ENCODE results near the gene ANKS1A.
"Not testable (repeated sequence)": the region's sequence is repeated elsewhere in the genome, so short reads cannot be mapped to it uniquely, and the experiment has no call there.

ANKS1A gene, protein sequence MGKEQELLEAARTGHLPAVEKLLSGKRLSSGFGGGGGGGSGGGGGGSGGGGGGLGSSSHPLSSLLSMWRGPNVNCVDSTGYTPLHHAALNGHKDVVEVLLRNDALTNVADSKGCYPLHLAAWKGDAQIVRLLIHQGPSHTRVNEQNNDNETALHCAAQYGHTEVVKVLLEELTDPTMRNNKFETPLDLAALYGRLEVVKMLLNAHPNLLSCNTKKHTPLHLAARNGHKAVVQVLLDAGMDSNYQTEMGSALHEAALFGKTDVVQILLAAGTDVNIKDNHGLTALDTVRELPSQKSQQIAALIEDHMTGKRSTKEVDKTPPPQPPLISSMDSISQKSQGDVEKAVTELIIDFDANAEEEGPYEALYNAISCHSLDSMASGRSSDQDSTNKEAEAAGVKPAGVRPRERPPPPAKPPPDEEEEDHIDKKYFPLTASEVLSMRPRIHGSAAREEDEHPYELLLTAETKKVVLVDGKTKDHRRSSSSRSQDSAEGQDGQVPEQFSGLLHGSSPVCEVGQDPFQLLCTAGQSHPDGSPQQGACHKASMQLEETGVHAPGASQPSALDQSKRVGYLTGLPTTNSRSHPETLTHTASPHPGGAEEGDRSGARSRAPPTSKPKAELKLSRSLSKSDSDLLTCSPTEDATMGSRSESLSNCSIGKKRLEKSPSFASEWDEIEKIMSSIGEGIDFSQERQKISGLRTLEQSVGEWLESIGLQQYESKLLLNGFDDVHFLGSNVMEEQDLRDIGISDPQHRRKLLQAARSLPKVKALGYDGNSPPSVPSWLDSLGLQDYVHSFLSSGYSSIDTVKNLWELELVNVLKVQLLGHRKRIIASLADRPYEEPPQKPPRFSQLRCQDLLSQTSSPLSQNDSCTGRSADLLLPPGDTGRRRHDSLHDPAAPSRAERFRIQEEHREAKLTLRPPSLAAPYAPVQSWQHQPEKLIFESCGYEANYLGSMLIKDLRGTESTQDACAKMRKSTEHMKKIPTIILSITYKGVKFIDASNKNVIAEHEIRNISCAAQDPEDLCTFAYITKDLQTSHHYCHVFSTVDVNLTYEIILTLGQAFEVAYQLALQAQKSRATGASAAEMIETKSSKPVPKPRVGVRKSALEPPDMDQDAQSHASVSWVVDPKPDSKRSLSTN

DNA sequence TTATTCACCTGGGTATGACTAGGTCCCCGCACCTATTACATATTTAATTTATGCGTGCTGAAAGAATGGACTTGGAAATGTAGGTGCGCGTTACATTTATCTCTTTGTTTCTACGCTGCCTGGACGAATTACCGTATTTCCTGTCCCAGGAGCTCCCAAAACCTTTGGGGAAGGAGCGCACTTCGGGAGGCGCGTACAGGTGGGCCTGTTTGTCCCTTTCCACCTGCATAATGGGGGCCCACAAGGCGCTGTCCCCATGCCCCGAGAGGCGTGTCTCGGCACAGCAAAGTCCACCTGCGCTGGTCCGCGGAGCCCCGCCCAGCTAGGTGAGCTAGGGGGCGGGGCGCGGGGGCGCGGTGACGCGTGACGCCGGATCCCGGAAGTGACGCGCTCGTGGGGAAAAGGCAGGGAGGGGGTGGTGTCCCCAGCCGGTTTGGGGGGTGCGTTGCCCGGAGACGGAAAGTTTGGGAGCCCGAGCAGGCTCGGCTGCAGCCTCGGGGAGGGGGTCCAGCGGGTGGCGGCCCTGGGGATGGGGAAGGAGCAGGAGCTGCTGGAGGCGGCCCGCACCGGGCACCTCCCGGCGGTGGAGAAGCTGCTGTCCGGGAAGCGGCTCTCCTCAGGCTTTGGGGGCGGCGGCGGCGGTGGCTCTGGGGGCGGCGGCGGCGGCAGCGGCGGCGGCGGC, at the start of gene ANKS1A:
Gene ANKS1A (plus strand): TSS at position 382 of the 682 bp plus-strand sequence. CDS start 148 bp downstream, at position 530.
- peak; percentile 83 to 85 for DNase-seq (ENCODE audit: low read depth in 2 of 2)

DNA sequence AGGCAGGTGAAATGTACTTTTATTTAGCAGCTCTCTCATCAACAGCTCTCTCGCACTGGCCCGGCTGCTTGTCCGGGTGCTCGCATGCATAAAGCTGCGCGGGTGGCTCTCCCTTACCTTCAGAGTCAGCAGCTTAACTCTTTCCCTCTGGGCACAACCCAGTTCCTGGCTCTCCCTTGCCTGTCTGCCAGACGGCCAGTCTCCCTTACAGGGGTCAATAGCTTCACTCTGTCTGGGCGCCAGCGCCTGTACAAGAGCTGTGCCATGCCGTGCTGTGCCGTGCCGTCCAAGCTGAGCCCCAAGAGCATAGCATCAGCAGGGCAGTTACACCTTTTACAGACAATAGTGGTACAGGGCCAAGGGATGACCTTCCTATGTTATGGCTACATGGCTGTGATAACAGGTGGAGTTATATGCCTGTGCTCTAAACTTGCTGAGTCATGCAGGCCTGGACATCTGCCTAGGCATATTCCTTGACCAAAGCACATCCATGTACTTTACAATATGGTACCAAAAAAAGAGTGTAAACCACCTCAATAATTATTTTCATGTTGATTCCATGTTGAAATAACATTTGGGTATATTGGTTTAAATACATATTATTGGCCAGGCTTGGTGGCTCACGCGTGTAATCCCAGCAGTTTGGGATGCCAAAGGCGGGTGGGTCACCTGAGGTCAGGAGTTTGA, 49.2 kb upstream of the ANKS1A start:
- no peak for DNase-seq (ENCODE audit: low read depth in 2 of 2)

DNA sequence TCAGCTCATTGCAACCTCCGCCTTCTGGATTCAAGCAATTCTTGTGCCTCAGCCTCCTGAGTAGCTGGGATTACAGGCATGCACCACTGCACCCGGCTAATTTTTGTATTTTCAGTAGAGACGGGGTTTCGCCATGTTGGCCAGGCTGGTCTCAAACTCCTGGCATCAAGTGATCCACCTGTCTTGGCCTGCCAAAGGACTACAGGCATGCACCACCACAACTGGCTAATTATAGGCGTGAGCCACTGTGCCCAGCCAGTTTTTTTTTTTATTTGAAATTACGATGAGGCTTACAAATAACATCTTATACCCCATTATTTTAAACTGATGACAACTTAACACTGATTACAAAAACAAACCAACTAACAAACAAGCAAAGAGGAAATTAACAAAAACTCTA, 40.0 kb upstream of the ANKS1A start:
- DNase-seq (ENCODE audit: low read depth in 2 of 2): not testable (repeated sequence)

DNA sequence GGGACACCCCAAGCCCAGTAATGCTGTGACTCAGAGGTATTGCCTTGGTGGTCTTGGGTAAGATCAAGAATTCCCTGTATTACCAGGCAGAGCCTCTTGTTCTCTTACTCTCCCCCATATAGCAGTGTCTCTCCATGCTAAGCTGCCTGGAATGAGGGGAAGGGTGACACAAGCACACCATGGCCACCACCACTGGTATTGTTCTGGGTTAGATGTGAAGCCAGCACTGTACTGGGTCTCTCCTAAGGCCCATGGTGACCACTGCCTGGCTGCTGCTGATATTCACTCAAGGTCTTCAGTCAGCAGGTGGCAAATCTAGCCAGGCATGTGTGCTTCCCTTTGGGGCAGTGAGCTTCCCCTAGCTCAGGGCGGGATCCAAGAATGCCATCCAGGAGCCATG, 37.7 kb upstream of the ANKS1A start:
- DNase-seq (ENCODE audit: low read depth in 2 of 2): no peak

DNA sequence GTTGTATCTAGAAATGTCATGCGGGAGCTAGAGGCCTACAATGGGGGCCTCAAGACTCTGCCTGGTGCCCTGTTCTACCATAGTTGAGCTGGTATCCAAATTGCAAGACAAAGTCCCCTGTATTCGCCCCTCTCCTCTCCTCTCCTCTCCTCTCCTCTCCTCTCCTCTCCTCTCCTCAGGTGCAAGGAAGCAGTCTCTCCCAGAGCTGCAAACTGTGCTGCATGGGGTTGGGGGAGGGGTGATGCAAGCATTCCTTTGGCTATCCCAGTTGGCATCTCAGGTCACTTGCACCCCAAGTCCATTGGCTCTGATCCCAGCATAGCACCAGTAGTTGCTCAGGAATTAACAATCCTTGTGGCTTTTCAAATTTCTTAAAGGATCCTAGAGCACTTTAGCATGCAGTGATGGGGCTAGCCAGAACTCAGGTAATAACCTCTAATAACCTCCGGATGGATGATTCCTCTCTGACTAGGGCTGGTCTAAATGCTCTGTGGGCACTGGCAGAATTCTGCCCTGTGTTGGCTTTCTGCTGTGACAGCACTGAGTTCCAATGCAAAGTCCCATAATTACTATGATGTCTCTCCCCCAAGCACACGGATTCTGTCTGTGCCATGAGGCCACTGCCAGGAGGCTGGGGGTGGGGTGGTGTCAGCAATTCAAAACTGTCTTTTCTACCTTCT, 36.5 kb upstream of the ANKS1A start:
- DNase-seq (ENCODE audit: low read depth in 2 of 2): no peak

DNA sequence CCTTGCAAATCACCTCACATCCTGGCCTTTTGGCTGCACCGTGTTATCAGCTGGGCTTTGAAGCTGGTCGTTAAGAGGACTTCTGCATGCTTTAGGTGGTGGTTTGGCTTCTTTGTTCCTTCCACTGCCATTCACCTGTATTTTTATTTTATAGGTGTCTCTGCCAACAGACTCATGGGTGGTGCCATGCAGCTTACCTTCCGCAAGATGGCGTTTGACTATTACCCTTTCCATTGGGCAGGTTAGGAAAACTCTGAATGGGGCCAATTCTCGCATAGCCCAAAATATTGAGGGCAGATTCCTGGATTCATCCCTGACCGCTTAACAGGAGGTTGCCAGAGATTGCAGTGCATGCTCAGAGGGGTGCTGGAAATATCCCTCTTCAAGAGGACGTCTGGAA, 33.6 kb upstream of the ANKS1A start:
- no peak for DNase-seq (ENCODE audit: low read depth in 2 of 2)

DNA sequence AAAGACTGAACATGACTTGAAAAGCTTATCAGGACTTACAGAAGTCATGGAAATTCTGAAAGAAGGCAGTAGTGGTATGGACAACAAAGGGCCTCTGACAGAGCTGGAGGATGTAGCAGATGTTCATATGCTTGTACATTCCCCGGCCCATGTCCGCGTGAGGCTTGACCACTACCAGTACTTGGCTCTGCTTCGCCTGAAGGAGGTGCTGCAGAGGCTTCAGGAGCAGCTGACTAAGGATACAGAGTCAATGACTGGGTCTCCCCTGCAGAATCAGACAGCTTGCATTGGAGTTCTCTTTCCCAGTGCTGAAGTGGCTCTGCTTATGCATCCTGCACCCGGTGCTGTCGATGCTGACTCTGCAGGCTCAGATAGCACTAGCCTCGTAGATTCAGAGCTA, 30.4 kb upstream of the ANKS1A start:
- no peak for DNase-seq (ENCODE audit: low read depth in 2 of 2)

DNA sequence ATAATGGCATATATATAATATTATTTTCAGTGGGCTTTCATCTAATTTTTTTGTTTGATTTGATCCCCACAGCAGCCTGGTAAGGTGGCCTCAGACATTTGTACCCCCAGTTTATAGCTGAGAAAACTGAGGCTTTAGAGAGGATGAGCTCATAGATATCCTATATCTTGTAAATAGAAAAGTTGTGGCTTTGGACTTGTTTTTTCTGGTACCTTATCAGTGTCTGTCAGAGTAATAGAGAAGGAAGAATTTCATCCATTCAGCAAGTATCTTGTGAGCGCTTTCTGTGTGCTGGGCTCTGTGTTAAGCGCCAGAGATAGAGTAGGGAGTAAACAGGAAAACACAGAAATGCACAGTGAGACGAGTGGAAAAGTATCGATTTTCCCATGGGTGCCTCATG, 29.1 kb upstream of the ANKS1A start:
- DNase-seq (ENCODE audit: low read depth in 2 of 2): no peak

DNA sequence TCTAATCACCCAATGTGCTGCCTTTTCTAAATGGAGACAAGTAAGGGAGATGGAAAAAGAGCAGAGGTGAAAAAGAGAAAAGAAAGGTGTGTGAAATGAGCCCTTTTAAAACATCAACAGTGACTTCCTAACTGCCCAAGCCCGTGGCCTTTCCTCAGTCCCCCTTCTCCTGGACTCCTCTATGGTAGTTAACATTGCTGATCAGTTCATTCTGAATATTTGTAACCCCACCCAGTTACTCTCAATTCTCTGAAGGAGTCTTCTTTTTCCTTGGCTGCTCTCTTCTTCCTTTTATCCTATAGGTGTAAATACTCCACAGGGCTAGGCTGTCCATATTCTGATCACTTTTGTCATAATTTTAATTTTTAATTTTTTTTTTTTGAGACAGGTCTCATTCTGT, 28.3 kb upstream of the ANKS1A start:
- no peak for DNase-seq (ENCODE audit: low read depth in 2 of 2)

DNA sequence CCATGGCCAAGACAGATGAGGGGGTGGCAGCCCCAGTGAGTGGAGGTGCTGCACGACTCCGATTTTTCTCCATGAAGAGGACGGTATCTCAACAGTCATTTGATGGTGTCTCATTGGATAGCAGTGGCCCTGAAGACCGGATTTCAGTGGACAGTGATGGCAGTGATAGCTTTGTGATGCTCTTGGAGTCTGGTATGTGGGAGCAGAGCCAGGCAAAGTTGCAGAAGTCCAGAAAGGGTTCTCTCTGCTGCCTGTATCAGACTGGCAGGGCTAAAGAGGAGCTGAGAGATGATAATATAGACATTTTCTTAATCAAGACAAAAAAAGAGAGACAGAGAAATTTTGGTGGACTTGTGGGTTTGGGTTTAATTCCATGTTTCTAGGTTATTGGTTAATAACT, 25.0 kb upstream of the ANKS1A start:
- DNase-seq (ENCODE audit: low read depth in 2 of 2): no peak

DNA sequence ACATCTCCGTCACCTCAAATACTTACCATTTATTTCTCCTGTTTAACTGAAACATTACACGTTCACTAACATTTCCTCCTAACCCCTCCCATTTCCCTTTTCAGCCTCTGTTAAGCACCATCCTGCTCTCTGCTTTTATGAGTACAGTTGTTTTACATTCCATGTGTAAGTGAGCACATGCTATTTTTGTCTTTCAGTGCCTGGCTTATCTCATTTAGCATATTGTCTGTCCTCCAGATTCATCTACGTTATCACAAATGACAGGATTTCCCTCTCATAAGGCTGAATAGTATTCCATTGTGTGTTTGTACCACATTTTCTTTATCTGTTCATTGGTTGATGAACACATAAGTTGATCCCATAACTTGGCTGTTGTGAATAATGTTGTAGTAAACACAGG, 23.9 kb upstream of the ANKS1A start:
- no peak for DNase-seq (ENCODE audit: low read depth in 2 of 2)

DNA sequence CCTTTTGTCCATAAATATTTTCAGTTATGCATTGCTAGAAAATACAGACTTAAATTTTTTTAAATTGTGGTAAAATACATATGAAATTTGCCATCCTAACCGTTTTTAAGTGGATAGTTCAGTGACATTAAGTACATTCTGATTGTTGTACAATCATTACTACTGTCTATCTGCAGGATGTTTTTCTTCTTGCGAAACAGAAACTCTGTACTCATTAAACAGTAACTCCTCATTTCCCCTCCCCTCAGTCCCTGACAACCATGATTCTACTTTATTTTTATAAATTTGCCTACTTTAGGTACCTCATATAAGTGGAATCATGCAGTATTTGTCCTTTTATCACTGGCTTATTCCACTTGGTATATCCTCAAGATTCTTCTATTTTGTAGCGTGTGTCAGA, 22.5 kb upstream of the ANKS1A start:
- DNase-seq (ENCODE audit: low read depth in 2 of 2): no peak

DNA sequence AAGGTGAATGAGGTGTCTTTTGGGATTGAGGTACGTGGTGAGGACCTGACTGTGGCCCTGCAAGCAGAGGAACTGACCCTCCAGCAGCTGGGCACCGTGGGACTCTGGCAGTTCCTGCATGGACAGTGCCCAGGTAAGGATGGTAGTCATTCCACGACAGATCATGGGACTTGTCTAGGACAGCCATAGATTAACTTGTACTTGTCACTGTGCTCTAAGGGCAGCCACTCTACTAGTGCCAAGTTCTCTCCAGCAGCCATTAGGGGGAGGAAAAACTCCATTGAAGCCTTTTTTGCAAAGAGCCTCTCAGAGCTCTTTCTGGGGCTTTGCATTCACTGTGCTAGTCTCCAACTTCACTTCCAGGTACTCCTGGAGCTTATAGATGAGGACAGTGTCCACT, 21.6 kb upstream of the ANKS1A start:
- no peak for DNase-seq (ENCODE audit: low read depth in 2 of 2)

DNA sequence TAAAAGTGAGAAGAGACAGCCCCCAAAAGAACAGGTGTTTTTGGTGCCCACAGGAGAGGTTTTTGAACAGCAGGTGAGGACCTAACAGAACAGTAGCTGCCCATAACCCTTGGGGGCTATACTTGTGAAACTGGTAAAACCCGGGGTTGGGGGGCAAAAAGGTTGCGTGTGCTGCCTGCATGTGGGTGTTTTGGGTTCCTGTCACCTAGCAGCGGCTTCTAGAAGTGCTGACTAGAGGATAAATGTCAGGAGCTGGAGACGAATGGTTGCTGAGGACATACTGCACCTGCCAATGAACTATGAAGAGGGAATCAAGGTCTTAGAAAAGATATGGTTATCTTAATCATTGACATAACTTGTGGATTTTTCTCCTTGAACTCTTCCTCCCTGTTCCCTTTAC, 17.2 kb upstream of the ANKS1A start:
- no peak for DNase-seq (ENCODE audit: low read depth in 2 of 2)

DNA sequence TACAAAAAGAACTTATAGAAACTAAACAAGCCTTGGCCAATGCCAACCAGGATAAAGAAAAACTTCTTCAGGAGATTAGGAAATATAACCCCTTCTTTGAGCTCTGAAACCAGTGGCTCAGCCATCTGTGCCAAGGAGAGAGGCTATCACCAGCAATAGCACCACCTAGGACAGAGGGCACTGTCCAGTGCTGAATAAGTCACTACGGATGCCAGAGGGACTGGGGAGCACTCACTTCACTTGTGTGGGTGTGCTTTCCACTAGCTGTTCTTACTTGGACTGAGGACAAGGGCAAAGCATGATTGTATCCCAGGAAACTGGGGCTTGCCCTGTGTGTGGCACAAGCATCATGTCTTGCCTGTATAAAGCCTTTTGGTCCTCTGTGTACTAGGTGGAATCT, 16.7 kb upstream of the ANKS1A start:
- DNase-seq (ENCODE audit: low read depth in 2 of 2): no peak

DNA sequence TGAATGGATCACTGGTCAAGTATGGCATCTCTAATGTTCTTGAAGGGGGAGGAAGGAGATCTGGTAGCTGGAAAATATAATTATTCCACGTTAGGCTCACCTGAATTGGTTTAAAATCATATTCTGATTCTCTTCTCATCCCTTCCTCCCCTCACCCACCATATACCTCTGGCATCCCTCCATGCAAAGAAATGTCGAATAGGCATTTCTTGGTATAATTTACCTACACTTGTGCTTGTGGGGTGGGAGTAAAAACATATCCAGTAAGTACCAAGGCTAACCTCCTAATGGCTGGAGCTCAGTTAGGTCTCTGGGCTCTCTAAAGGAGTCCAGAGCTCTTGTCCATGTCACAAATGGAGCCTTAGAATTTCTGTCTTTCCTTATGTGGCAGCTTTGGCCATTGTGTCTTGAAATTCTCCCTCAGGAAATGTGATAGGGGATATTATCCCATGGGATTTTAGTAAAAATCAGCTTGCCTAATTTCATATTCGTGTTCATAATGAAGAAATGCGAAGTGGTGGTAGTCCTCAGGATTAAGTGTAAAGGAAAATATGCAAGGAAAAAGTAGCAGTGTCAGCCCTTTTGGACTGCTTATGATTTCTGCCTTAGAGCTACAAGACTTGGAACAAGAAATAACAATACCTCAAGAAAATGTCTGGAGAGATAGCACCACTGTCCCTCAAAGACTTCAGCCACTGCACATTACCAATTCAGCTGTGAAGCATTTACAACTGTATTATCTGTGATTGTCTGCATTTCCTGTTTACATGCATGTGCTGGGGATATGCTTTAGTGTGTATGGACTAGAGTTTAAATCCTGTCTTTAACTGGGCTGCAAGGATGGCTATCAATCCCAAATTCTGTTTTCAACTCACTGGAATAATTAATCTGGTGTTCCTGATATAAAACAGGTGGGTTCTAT, 13.5 kb upstream of the ANKS1A start:
- DNase-seq (ENCODE audit: low read depth in 2 of 2): no peak

DNA sequence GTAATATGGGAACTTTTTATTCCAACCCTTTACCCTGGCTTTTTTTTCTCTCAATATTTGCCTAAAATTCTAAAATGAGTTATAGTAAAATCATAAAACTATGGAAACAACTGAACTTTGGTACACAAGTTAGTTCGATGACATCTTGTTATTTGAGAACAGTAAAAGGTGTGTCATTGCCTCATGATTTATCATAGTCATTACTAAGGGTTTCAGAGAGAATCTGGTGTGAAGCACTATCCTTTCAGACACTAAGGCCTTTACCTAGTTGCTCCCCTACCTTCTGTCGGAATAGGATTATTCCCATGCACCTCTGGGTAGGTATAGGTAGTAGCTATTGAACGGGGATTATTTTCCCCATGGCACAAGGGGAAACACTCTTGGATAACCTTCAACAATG, 12.6 kb upstream of the ANKS1A start:
- no peak for DNase-seq (ENCODE audit: low read depth in 2 of 2)

DNA sequence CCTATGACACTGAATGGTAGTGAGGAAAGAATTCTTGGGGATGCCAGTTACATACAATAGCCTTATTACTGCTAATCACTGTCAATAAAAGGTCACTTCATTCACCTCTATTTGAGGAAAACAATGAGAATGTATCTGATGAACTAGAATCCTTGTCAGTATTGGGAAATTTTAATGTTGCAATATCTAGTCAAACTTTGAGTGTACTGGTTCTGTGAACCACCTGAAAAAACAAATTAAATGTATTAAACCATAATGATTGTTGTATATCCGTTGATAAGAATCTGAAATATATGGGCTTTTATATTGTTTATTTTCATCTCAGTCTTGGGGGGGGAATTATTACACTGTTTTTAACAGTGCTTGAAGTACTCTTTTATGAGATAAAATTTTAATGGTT, 11.8 kb upstream of the ANKS1A start:
- DNase-seq (ENCODE audit: low read depth in 2 of 2): no peak

DNA sequence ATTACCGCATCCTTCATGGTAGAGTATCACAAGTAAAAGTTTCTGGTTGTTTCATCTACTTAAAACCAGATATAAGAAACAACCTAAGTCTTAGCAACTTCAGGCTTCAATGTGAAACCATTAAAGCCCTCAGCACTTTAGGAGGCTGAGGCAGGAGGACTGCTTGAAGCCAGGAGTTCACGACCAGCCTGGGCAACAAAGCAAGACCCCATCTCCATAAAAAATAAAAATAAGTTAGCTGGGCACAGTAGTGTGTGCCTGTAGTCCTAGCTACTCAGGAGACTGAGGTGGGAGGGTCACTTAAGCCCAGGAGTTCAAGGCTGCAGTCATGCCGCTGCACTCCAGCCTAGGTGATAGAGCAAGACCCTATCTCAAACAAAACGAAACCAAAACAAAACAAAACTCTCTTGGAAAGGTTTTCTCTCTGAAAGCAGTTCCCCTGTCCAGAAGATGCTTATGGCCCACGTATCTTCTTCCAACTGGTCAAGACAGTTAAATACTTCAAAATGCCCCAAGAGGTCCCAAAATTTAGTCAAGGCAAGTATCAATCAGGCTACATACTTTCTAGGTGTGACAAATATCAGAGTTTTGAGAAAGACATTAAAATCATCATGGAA, 11.1 kb upstream of the ANKS1A start:
- DNase-seq (ENCODE audit: low read depth in 2 of 2): no peak

Data from activated CD8-positive, alpha-beta memory T cell treated with anti-CD3 and anti-CD28 coated beads for 4 hours (primary cell).